Kidney epithelial cell (primary cell): ENCODE measurements around the gene SHC2. TPM values are rescaled to one million over a fixed set of nuclear protein-coding genes. Genes with fewer than 3 reads are reported as not detected.
"Not testable (repeated sequence)": the region's sequence is repeated elsewhere in the genome, so short reads cannot be mapped to it uniquely, and the experiment has no call there.

Experiments
- DNase-seq: peaks from one replicate; pipeline ENCODE4 v3.0.0-alpha.2; 2010; ENCODE audit warnings: low read depth
- H3K27me3 ChIP-seq: 2 replicates; pipeline ENCODE4 v1.6.0; 2011; ENCODE audit warnings: low read length; ENCODE audit not compliant: control insufficient read depth, insufficient read depth
- H3K36me3 ChIP-seq: 2 replicates; pipeline ENCODE4 v1.5.1; 2011; ENCODE audit warnings: low read length; ENCODE audit not compliant: control insufficient read depth, insufficient read depth
- H3K4me3 ChIP-seq: 2 replicates; pipeline ENCODE4 v1.5.1; 2011; ENCODE audit warnings: low read depth, mild to moderate bottlenecking, control low read depth, low read length
- CTCF ChIP-seq: IDR thresholded peaks from 2 replicates; pipeline ENCODE4 v1.5.1; 2011; ENCODE audit warnings: mild to moderate bottlenecking, moderate library complexity, low read length, control low read depth, inconsistent platforms; ENCODE audit not compliant: insufficient read depth, poor library complexity, severe bottlenecking
- total RNA-seq: library from RNA; depleted of rRNA; stranded (reverse); fragments of >200 nt; gene quantifications from 2 replicates; pipeline ENCODE4 v1.2.3, GENCODE V29; 2015

The SHC2 gene
- total RNA-seq, 1 donor from 2014 or later: 15.2 TPM

GRCh38 chr19:411723-412355 is 49.0 kb downstream of the SHC2 start:
- Histone ChIP-seq H3K36me3 (no peaks in the 10 kb centered on the region), H3K4me3 (no peak overlapping the region), H3K27me3 (peaks cover 52% of the 10 kb centered on the region)
- no peak for DNase-seq
- TF ChIP-seq CTCF: no peak

GRCh38 chr19:411121-411722 is 49.6 kb downstream of the SHC2 start:
- not testable (repeated sequence) for H3K36me3 ChIP-seq, H3K4me3 ChIP-seq, DNase-seq
- H3K27me3 ChIP-seq: peaks cover 52% of the 10 kb centered on the region

GRCh38 chr19:410243-410781 is 50.5 kb downstream of the SHC2 start:
- DNase-seq: no peak
- H3K36me3 ChIP-seq: no peaks in the 10 kb centered on the region
- no peak overlapping the region for H3K4me3 ChIP-seq
- H3K27me3 ChIP-seq: peaks cover 60% of the 10 kb centered on the region
- TF ChIP-seq CTCF: no peak

- DNase-seq: no peak
- TF ChIP-seq CTCF: no peak
- peaks cover 64% of the 10 kb centered on the region for H3K27me3 ChIP-seq
- no peak overlapping the region for H3K4me3 ChIP-seq
- H3K36me3 ChIP-seq: no peaks in the 10 kb centered on the region
Measured at GRCh38 chr19:409516-410242, 51.2 kb downstream of the SHC2 start.

- H3K36me3 ChIP-seq: no peaks in the 10 kb centered on the region
- TF ChIP-seq CTCF: no peak
- peaks cover 64% of the 10 kb centered on the region for H3K27me3 ChIP-seq
- DNase-seq: no peak
- H3K4me3 ChIP-seq: peak within 1 kb of the TSS; percentile 27
Measured at GRCh38 chr19:408902-409515, 51.8 kb downstream of the SHC2 start, which contains the start of gene C2CD4C. Gene C2CD4C, minus strand, starts transcription at chr19:409147. Its CDS starts 786 bp downstream, at chr19:408361.

DNA sequence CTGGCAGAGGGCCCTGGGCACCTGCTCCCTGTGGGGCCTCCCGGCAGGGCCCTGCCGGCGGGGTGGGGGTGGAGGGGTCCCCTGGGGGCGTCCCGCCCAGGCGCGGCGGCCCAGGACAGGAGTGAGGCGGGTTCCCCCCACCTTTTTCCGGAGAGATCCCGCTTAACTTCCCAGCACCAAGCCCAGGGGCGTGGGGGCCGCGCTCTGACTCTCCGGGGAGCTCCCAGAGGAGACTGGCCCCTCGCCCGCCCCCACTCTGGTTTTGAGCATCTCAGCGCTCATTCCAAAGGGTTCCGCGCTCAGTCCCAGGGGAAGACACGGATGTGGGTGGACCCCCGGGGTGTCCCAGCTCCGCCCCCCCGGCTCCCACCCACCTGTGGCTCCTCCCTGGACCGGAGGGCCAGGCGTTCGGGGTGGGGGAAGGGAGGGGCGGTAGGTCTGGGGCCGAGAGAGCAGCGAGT is 52.4 kb downstream of the SHC2 start:
- TF ChIP-seq CTCF: no peak
- Histone ChIP-seq H3K4me3 (no peak overlapping the region), H3K27me3 (peaks cover 66% of the 10 kb centered on the region), H3K36me3 (no peaks in the 10 kb centered on the region)
- DNase-seq: no peak
